Common myeloid progenitor, CD34-positive (primary cell): Measurements from ENCODE around the gene ADAMTSL1.

Source experiments
- CTCF ChIA-PET: fragments of 350-600 bp; sonication (Branson Sonifier 250); formaldehyde crosslinking; loops from one replicate; lab custom pipeline; 2021; ENCODE audit warnings: antibody characterized with exemption; lab: Charles Lee
- POLR2A ChIA-PET: fragments of 350-600 bp; sonication (Branson Sonifier 250); formaldehyde crosslinking; loops from one replicate; lab custom pipeline; 2021; ENCODE audit warnings: antibody characterized with exemption; lab: Charles Lee
- DNase-seq, 3 donors: peaks; one replicate each; pipeline versions ENCODE4 v3.0.0 to v3.0.0-alpha.2; 2013
- H3K27ac ChIP-seq, 2 experiments: 1 replicate in 1 of 2; 2 replicates in 1 of 2; pipeline ENCODE4 v1.7.0; 2013; ENCODE audit warnings: inconsistent platforms in 2 of 2, low read length in 2 of 2, mild to moderate bottlenecking in 2 of 2, low read depth in 1 of 2, moderate library complexity in 1 of 2; ENCODE audit not compliant: severe bottlenecking in 2 of 2, insufficient read depth in 1 of 2, poor library complexity in 1 of 2
- H3K27me3 ChIP-seq, 5 experiments: replicated peaks in 2 of 5; 1 replicate in 3 of 5; 2 replicates in 2 of 5; pipeline versions ENCODE4 v1.6.1 to v1.7.0; 2013; ENCODE audit warnings: low read length in 4 of 5, mild to moderate bottlenecking in 2 of 5, moderate library complexity in 2 of 5, inconsistent platforms in 1 of 5; ENCODE audit not compliant: insufficient read depth in 5 of 5, control insufficient read depth in 4 of 5
- H3K36me3 ChIP-seq, 4 experiments: 1 replicate in 2 of 4; 2 replicates in 2 of 4; pipeline versions ENCODE4 v1.6.1 to v1.7.0; 2013; ENCODE audit warnings: low read length in 3 of 4, control low read depth in 1 of 4, mild to moderate bottlenecking in 1 of 4; ENCODE audit not compliant: control insufficient read depth in 4 of 4, insufficient read depth in 4 of 4
- H3K4me1 ChIP-seq, 4 experiments: 1 replicate in 3 of 4; 2 replicates in 1 of 4; pipeline versions ENCODE4 v1.6.1 to v1.7.1; 2013; ENCODE audit warnings: low read length in 3 of 4, mild to moderate bottlenecking in 3 of 4, control low read depth in 1 of 4, inconsistent platforms in 1 of 4, moderate library complexity in 1 of 4; ENCODE audit not compliant: control insufficient read depth in 4 of 4, insufficient read depth in 4 of 4; ENCODE audit errors: control extremely low read depth in 1 of 4
- H3K4me3 ChIP-seq, 7 experiments: 1 replicate in 4 of 7; 2 replicates in 3 of 7; pipeline versions ENCODE4 v1.5.1 to v1.7.0; 2013; ENCODE audit warnings: mild to moderate bottlenecking in 7 of 7, low read length in 6 of 7, moderate library complexity in 6 of 7, inconsistent platforms in 2 of 7, low read depth in 2 of 7, control low read depth in 1 of 7; ENCODE audit not compliant: insufficient read depth in 4 of 7, control insufficient read depth in 1 of 7; ENCODE audit errors: extremely low read depth in 1 of 7
- H3K9me3 ChIP-seq, 5 experiments: 1 replicate in 4 of 5; 2 replicates in 1 of 5; pipeline versions ENCODE4 v1.6.1 to v1.7.1; 2013; ENCODE audit warnings: low read length in 4 of 5, mild to moderate bottlenecking in 2 of 5, inconsistent platforms in 1 of 5, low read depth in 1 of 5, moderate library complexity in 1 of 5; ENCODE audit not compliant: control insufficient read depth in 4 of 5, insufficient read depth in 2 of 5; ENCODE audit errors: control extremely low read depth in 1 of 5
- WGBS: methylation state at CpG from one replicate; pipeline ENCODE4 v1.1.5; 2013; ENCODE audit not compliant: insufficient coverage; 5-methylcytosine and 5-hydroxymethylcytosine counted together

ADAMTSL1 gene

GRCh38 chr9:18477121-18477660, 3.2 kb downstream of the ADAMTSL1 start:
- H3K4me3 ChIP-seq: no peak overlapping the region
- DNase-seq: no peak
- H3K4me1 ChIP-seq: peaks cover 0 to 2% (median under 1%) of the 10 kb centered on the region in 4 experiments
- no peaks in the 10 kb centered on the region for H3K9me3 ChIP-seq
- peaks cover 2 to 37% (median 12%) of the 10 kb centered on the region in 5 experiments for H3K27me3 ChIP-seq
- no peak overlapping the region for H3K27ac ChIP-seq
- 88% methylated on average over 4 of the region's 5 CpGs for WGBS
- H3K36me3 ChIP-seq: no peaks in the 10 kb centered on the region
- CTCF ChIA-PET: no interaction called here
- POLR2A ChIA-PET: no interaction called here

- peaks cover 0 to 2% (median under 1%) of the 10 kb centered on the region in 4 experiments for H3K4me1 ChIP-seq
- H3K27ac ChIP-seq: no peak overlapping the region
- no peak overlapping the region for H3K4me3 ChIP-seq
- no peak for DNase-seq
- H3K27me3 ChIP-seq: peaks cover 2 to 36% (median 12%) of the 10 kb centered on the region in 5 experiments
- H3K9me3 ChIP-seq: no peaks in the 10 kb centered on the region
- POLR2A ChIA-PET: no interaction called here
- CTCF ChIA-PET: no interaction called here
- no peaks in the 10 kb centered on the region for H3K36me3 ChIP-seq
Measured at GRCh38 chr9:18477719-18478118, 3.8 kb downstream of the ADAMTSL1 start.

- POLR2A ChIA-PET: no interaction called here
- Histone ChIP-seq H3K9me3 (no peaks in the 10 kb centered on the region), H3K27me3 (peaks cover 2 to 26% (median 8%) of the 10 kb centered on the region in 5 experiments), H3K36me3 (no peaks in the 10 kb centered on the region), H3K4me1 (peaks cover 0 to 2% (median under 1%) of the 10 kb centered on the region in 4 experiments), H3K27ac (no peak overlapping the region), H3K4me3 (no peak overlapping the region)
- DNase-seq: no peak
- WGBS: 100% methylated on average over 3 of the region's 7 CpGs
- CTCF ChIA-PET: interaction anchor here (0.8 kb wide), 1 partner anchor 14 kb away, joined by 3 read pairs; no protein-coding TSS in a partner anchor
Measured at GRCh38 chr9:18478501-18479361, 4.8 kb downstream of the ADAMTSL1 start.

GRCh38 chr9:18479405-18479804, 5.5 kb downstream of the ADAMTSL1 start:
- Histone ChIP-seq H3K36me3 (no peaks in the 10 kb centered on the region), H3K9me3 (no peaks in the 10 kb centered on the region), H3K4me3 (no peak overlapping the region), H3K4me1 (no peaks in the 10 kb centered on the region), H3K27ac (no peak overlapping the region), H3K27me3 (peaks cover 2 to 20% (median 4%) of the 10 kb centered on the region in 5 experiments)
- 100% methylated on average over 2 of the region's 3 CpGs for WGBS
- ChIA-PET CTCF (no interaction called here), POLR2A (no interaction called here)
- no peak for DNase-seq

- ChIA-PET POLR2A (no interaction called here), CTCF (no interaction called here)
- 50% methylated on average over 2 of the region's 3 CpGs for WGBS
- Histone ChIP-seq H3K36me3 (no peaks in the 10 kb centered on the region), H3K9me3 (no peaks in the 10 kb centered on the region), H3K4me1 (no peaks in the 10 kb centered on the region), H3K4me3 (no peak overlapping the region), H3K27me3 (peaks cover 0 to 12% (median 2%) of the 10 kb centered on the region in 5 experiments), H3K27ac (no peak overlapping the region)
- no peak for DNase-seq
Measured at GRCh38 chr9:18480662-18481093, 6.7 kb downstream of the ADAMTSL1 start.

- H3K4me3 ChIP-seq: no peak overlapping the region
- no CpG with 5 or more reads among the region's 2 CpGs for WGBS
- H3K27me3 ChIP-seq: peaks cover 0 to 6% (median 0%) of the 10 kb centered on the region in 5 experiments
- no peak for DNase-seq
- ChIA-PET POLR2A (no interaction called here), CTCF (interaction anchor here (0.6 kb wide), 1 partner anchor 142 kb away, joined by 3 read pairs; no protein-coding TSS in a partner anchor)
- no peaks in the 10 kb centered on the region for H3K9me3 ChIP-seq
- H3K27ac ChIP-seq: no peak overlapping the region
- no peaks in the 10 kb centered on the region for H3K36me3 ChIP-seq
- no peaks in the 10 kb centered on the region for H3K4me1 ChIP-seq
Measured at GRCh38 chr9:18482371-18482770, 8.4 kb downstream of the ADAMTSL1 start.

- Histone ChIP-seq H3K4me1 (no peaks in the 10 kb centered on the region), H3K9me3 (no peaks in the 10 kb centered on the region), H3K4me3 (no peak overlapping the region), H3K36me3 (no peaks in the 10 kb centered on the region), H3K27ac (no peak overlapping the region), H3K27me3 (peaks cover 0 to 2% (median 1%) of the 10 kb centered on the region in 5 experiments)
- ChIA-PET POLR2A (no interaction called here), CTCF (no interaction called here)
- no peak for DNase-seq
- WGBS: 100% methylated on average over 2 of the region's 2 CpGs
Measured at GRCh38 chr9:18485714-18486113, 11.8 kb downstream of the ADAMTSL1 start.
